Smooth muscle cell (in vitro differentiated cells): ENCODE results near the gene HOXB8. TPM values are rescaled to one million over a fixed set of nuclear protein-coding genes. Genes with fewer than 3 reads are reported as not detected.
A peak's percentile ranks its signal among the peaks of the same experiment; 100 is the strongest.

Source experiments
- DNase-seq: peaks from one replicate; lab custom pipeline; 2025; ENCODE audit not compliant: unreplicated experiment; lab: John Stamatoyannopoulos, UW
- H2AFZ ChIP-seq: fragments of 200-600 bp; sonication (generic); 2 replicates; pipeline ENCODE4 v1.6.0; 2016; ENCODE audit warnings: antibody characterized with exemption, low read depth, mild to moderate bottlenecking
- H3F3A ChIP-seq: fragments of 200-600 bp; sonication (generic); 2 replicates; pipeline ENCODE4 v1.6.0; 2017; ENCODE audit warnings: antibody characterized with exemption, low read depth
- H3K27ac ChIP-seq: fragments of 200-600 bp; sonication (generic); 2 replicates; pipeline ENCODE4 v1.5.1; 2016; ENCODE audit warnings: low read depth, mild to moderate bottlenecking
- H3K27me3 ChIP-seq: fragments of 200-600 bp; sonication (generic); 2 replicates; pipeline ENCODE4 v1.6.1; 2016; ENCODE audit warnings: low read depth, mild to moderate bottlenecking
- H3K36me3 ChIP-seq: fragments of 200-600 bp; sonication (generic); 2 replicates; pipeline ENCODE4 v1.5.1; 2016; ENCODE audit warnings: low read depth
- H3K4me1 ChIP-seq: fragments of 200-600 bp; sonication (generic); 2 replicates; pipeline ENCODE4 v1.5.1; 2016; ENCODE audit warnings: low read depth
- H3K4me2 ChIP-seq: fragments of 200-600 bp; sonication (generic); 2 replicates; pipeline ENCODE4 v1.6.0; 2016; ENCODE audit warnings: mild to moderate bottlenecking
- H3K4me3 ChIP-seq: fragments of 200-600 bp; sonication (generic); 2 replicates; pipeline ENCODE4 v1.5.1; 2016; ENCODE audit warnings: mild to moderate bottlenecking
- H3K79me2 ChIP-seq: fragments of 200-600 bp; sonication (generic); 2 replicates; pipeline ENCODE4 v1.6.0; 2016; ENCODE audit warnings: low read depth, mild to moderate bottlenecking
- H3K9ac ChIP-seq: fragments of 200-600 bp; sonication (generic); 2 replicates; pipeline ENCODE4 v1.6.0; 2016; ENCODE audit warnings: low read depth
- H3K9me3 ChIP-seq: fragments of 200-600 bp; sonication (generic); replicated peaks from 2 replicates; pipeline ENCODE4 v1.5.1; 2016; ENCODE audit warnings: low read depth
- H4K20me1 ChIP-seq: fragments of 200-600 bp; sonication (generic); 2 replicates; pipeline ENCODE4 v1.6.0; 2016; ENCODE audit warnings: low read depth
- WGBS: methylation state at CpG from one replicate; pipeline ENCODE4 v1.1.7; 2016; ENCODE audit warnings: low lambda C conversion rate; 5-methylcytosine and 5-hydroxymethylcytosine counted together
- polyA plus RNA-seq: library from polyadenylated mRNA; unstranded; fragments of >200 nt; fragmentation: Nextera tagmentation; extraction: Ambion mirVana; gene quantifications from 2 replicates; pipeline ENCODE4 v1.2.1, GENCODE V29; 2016
- total RNA-seq: library from RNA; depleted of rRNA; stranded (reverse); fragments of >200 nt; gene quantifications from 2 replicates; pipeline ENCODE4 v1.2.3, GENCODE V29; 2014
- TF ChIP-seq, protein P1 (sequence below): fragments of 200-600 bp; sonication (generic); IDR thresholded peaks from 2 replicates; pipeline ENCODE4 v1.5.1; 2017; ENCODE audit warnings: borderline replicate concordance, mild to moderate bottlenecking, antibody characterized with exemption; ENCODE audit not compliant: insufficient read depth, poor library complexity, severe bottlenecking

HOXB8 gene
- total and polyA plus RNA-seq, 2 experiments from 2014 or later, result 0.94 to 2.0 TPM

- no peaks in the 10 kb centered on the region for H3F3A ChIP-seq
- H2AFZ ChIP-seq, result no peak overlapping the region
- H3K79me2 ChIP-seq, result peaks cover 69% of the 10 kb centered on the region
- H3K36me3 ChIP-seq, result no peaks in the 10 kb centered on the region
- 27% methylated on average over 26 of the region's 26 CpGs for WGBS
- H4K20me1 ChIP-seq, result peaks cover 97% of the 10 kb centered on the region
- H3K27ac ChIP-seq, result no peak overlapping the region
- no peaks in the 10 kb centered on the region for H3K9me3 ChIP-seq
- H3K4me2 ChIP-seq, result peak overlapping the region; percentile 90
- TF ChIP-seq, protein P1, sequence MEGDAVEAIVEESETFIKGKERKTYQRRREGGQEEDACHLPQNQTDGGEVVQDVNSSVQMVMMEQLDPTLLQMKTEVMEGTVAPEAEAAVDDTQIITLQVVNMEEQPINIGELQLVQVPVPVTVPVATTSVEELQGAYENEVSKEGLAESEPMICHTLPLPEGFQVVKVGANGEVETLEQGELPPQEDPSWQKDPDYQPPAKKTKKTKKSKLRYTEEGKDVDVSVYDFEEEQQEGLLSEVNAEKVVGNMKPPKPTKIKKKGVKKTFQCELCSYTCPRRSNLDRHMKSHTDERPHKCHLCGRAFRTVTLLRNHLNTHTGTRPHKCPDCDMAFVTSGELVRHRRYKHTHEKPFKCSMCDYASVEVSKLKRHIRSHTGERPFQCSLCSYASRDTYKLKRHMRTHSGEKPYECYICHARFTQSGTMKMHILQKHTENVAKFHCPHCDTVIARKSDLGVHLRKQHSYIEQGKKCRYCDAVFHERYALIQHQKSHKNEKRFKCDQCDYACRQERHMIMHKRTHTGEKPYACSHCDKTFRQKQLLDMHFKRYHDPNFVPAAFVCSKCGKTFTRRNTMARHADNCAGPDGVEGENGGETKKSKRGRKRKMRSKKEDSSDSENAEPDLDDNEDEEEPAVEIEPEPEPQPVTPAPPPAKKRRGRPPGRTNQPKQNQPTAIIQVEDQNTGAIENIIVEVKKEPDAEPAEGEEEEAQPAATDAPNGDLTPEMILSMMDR, result no peak
- peaks cover 87% of the 10 kb centered on the region for H3K27me3 ChIP-seq
- peak overlapping the region; percentile 19 for H3K4me3 ChIP-seq
- H3K4me1 ChIP-seq, result peaks cover 7% of the 10 kb centered on the region
- no peak overlapping the region for H3K9ac ChIP-seq
- no peak for DNase-seq
Observed at GRCh38 chr17:48579760-48580554, 35.1 kb downstream of the HOXB8 start.

GRCh38 chr17:48579471-48579759, 35.7 kb downstream of the HOXB8 start:
- WGBS, result 34% methylated on average over 7 of the region's 7 CpGs
- H4K20me1 ChIP-seq, result peaks cover 97% of the 10 kb centered on the region
- no peak overlapping the region for H3K9ac ChIP-seq
- H3K9me3 ChIP-seq, result no peaks in the 10 kb centered on the region
- H2AFZ ChIP-seq, result no peak overlapping the region
- peaks cover 67% of the 10 kb centered on the region for H3K79me2 ChIP-seq
- H3F3A ChIP-seq, result no peaks in the 10 kb centered on the region
- TF ChIP-seq, protein P1, result no peak
- peak overlapping the region; percentile 53 for H3K4me3 ChIP-seq
- H3K36me3 ChIP-seq, result no peaks in the 10 kb centered on the region
- peak overlapping the region; percentile 90 for H3K4me2 ChIP-seq
- DNase-seq, result no peak
- H3K27ac ChIP-seq, result no peak overlapping the region
- peaks cover 7% of the 10 kb centered on the region for H3K4me1 ChIP-seq
- H3K27me3 ChIP-seq, result peaks cover 90% of the 10 kb centered on the region

- H2AFZ ChIP-seq, result no peak overlapping the region
- TF ChIP-seq, protein P1, result no peak
- H3K9me3 ChIP-seq, result no peaks in the 10 kb centered on the region
- WGBS, result 12% methylated on average over 37 of the region's 43 CpGs
- H3F3A ChIP-seq, result no peaks in the 10 kb centered on the region
- H3K4me1 ChIP-seq, result peaks cover 7% of the 10 kb centered on the region
- H3K4me2 ChIP-seq, result peak overlapping the region; percentile 90
- H4K20me1 ChIP-seq, result peaks cover 97% of the 10 kb centered on the region
- no peak overlapping the region for H3K27ac ChIP-seq
- no peaks in the 10 kb centered on the region for H3K36me3 ChIP-seq
- H3K9ac ChIP-seq, result no peak overlapping the region
- peaks cover 61% of the 10 kb centered on the region for H3K79me2 ChIP-seq
- peaks cover 90% of the 10 kb centered on the region for H3K27me3 ChIP-seq
- no peak for DNase-seq
- H3K4me3 ChIP-seq, result peak overlapping the region; percentile 53
Observed at GRCh38 chr17:48578616-48579470, 36.2 kb downstream of the HOXB8 start.
